ENCODE data around the gene MRI1.

The MRI1 gene

GRCh38 chr19:13799669-13800068 is 35.3 kb downstream of the MRI1 start:
- Histone ChIP-seq H2AFZ (ENCODE audit: low read depth, low read length, severe bottlenecking) (no peak overlapping the region), H3K9me2 (replicated peaks; ENCODE audit: insufficient read depth, low read length) (no peaks in the 10 kb centered on the region), H3F3A (ENCODE audit: insufficient read depth) (no peaks in the 10 kb centered on the region), H3K36me3 (ENCODE audit: low read length) (no peaks in the 10 kb centered on the region), H3K9me3 (ENCODE audit: insufficient read depth, low read length) (no peaks in the 10 kb centered on the region), H3K4me3 (ENCODE audit: insufficient read depth, low read length, poor library complexity, severe bottlenecking) (no peak overlapping the region), H3K27ac (ENCODE audit: low read depth, low read length) (no peak overlapping the region), H3K9ac (ENCODE audit: low read length) (no peak overlapping the region), H3K27me3 (ENCODE audit: low read length) (no peaks in the 10 kb centered on the region), H3K4me2 (ENCODE audit: low read depth, low read length, poor library complexity, severe bottlenecking) (no peak overlapping the region), H3K79me2 (ENCODE audit: insufficient read depth, low read length) (no peaks in the 10 kb centered on the region), H4K20me1 (ENCODE audit: low read depth, low read length) (no peaks in the 10 kb centered on the region)
- no peak for TF ChIP-seq CTCF (IDR thresholded peaks at IDR 0.05; ENCODE audit: insufficient read depth, low read length, poor library complexity, severe bottlenecking)
- TF ChIP-seq EZH2phosphoT487 (conservative IDR thresholded peaks at IDR 0.05; ENCODE audit: low read length): no peak

GRCh38 chr19:13803038-13803437 is 38.7 kb downstream of the MRI1 start:
- Histone ChIP-seq H3K27ac (ENCODE audit: low read depth, low read length) (no peak overlapping the region), H3K36me3 (ENCODE audit: low read length) (no peaks in the 10 kb centered on the region), H3K79me2 (ENCODE audit: insufficient read depth, low read length) (no peaks in the 10 kb centered on the region), H3K27me3 (ENCODE audit: low read length) (no peaks in the 10 kb centered on the region), H2AFZ (ENCODE audit: low read depth, low read length, severe bottlenecking) (no peak overlapping the region), H4K20me1 (ENCODE audit: low read depth, low read length) (no peaks in the 10 kb centered on the region), H3K9ac (ENCODE audit: low read length) (no peak overlapping the region), H3K4me2 (ENCODE audit: low read depth, low read length, poor library complexity, severe bottlenecking) (no peak overlapping the region), H3K9me2 (replicated peaks; ENCODE audit: insufficient read depth, low read length) (no peaks in the 10 kb centered on the region), H3K4me3 (ENCODE audit: insufficient read depth, low read length, poor library complexity, severe bottlenecking) (no peak overlapping the region), H3K9me3 (ENCODE audit: insufficient read depth, low read length) (no peaks in the 10 kb centered on the region), H3F3A (ENCODE audit: insufficient read depth) (no peaks in the 10 kb centered on the region)
- no peak for TF ChIP-seq EZH2phosphoT487 (conservative IDR thresholded peaks at IDR 0.05; ENCODE audit: low read length)
- no peak for TF ChIP-seq CTCF (IDR thresholded peaks at IDR 0.05; ENCODE audit: insufficient read depth, low read length, poor library complexity, severe bottlenecking)

GRCh38 chr19:13804830-13805683 is 40.7 kb downstream of the MRI1 start:
- H3K4me2 ChIP-seq (ENCODE audit: low read depth, low read length, poor library complexity, severe bottlenecking): no peak overlapping the region
- H2AFZ ChIP-seq (ENCODE audit: low read depth, low read length, severe bottlenecking): no peak overlapping the region
- H3K9me2 ChIP-seq (replicated peaks; ENCODE audit: insufficient read depth, low read length): no peaks in the 10 kb centered on the region
- no peaks in the 10 kb centered on the region for H3K79me2 ChIP-seq (ENCODE audit: insufficient read depth, low read length)
- H3K9ac ChIP-seq (ENCODE audit: low read length): no peak overlapping the region
- H3K9me3 ChIP-seq (ENCODE audit: insufficient read depth, low read length): no peaks in the 10 kb centered on the region
- TF ChIP-seq CTCF (IDR thresholded peaks at IDR 0.05; ENCODE audit: insufficient read depth, low read length, poor library complexity, severe bottlenecking): no peak
- no peaks in the 10 kb centered on the region for H4K20me1 ChIP-seq (ENCODE audit: low read depth, low read length)
- no peak overlapping the region for H3K27ac ChIP-seq (ENCODE audit: low read depth, low read length)
- H3K27me3 ChIP-seq (ENCODE audit: low read length): no peaks in the 10 kb centered on the region
- H3K4me3 ChIP-seq (ENCODE audit: insufficient read depth, low read length, poor library complexity, severe bottlenecking): no peak overlapping the region
- H3F3A ChIP-seq (ENCODE audit: insufficient read depth): no peaks in the 10 kb centered on the region
- no peaks in the 10 kb centered on the region for H3K36me3 ChIP-seq (ENCODE audit: low read length)
